ENCODE results near the gene PHOSPHO1. TPM values are rescaled to one million over a fixed set of nuclear protein-coding genes. Genes with fewer than 3 reads are reported as not detected.

The PHOSPHO1 gene
- total and polyA plus RNA-seq, 9 donors: 0.23 to 0.92 (median 0.25) TPM; not detected in 5

- TF ChIP-seq EP300 (IDR thresholded peaks at IDR 0.05) (no peak), POLR2A (IDR thresholded peaks at IDR 0.05) (no peak), CTCF (IDR thresholded peaks at IDR 0.05) (no peak)
- no peaks in the 10 kb centered on the region for H3K27me3 ChIP-seq
- no peaks in the 10 kb centered on the region for H3K9me3 ChIP-seq
- H3K27ac ChIP-seq: no peak overlapping the region
- H3K4me1 ChIP-seq (ENCODE audit: insufficient read depth): no peaks in the 10 kb centered on the region
- WGBS, 3 donors: 86 to 94% (median 89%) methylated on average over 13 of the region's 13 CpGs
- DNase-seq: no peak
- H3K4me3 ChIP-seq: no peak overlapping the region
- no peaks in the 10 kb centered on the region for H3K36me3 ChIP-seq
- intact Hi-C loops (cut with DNase I): no loop called here
These were observed 14.1 kb downstream of the PHOSPHO1 start for GRCh38 chr17:49216482-49216881.

DNA sequence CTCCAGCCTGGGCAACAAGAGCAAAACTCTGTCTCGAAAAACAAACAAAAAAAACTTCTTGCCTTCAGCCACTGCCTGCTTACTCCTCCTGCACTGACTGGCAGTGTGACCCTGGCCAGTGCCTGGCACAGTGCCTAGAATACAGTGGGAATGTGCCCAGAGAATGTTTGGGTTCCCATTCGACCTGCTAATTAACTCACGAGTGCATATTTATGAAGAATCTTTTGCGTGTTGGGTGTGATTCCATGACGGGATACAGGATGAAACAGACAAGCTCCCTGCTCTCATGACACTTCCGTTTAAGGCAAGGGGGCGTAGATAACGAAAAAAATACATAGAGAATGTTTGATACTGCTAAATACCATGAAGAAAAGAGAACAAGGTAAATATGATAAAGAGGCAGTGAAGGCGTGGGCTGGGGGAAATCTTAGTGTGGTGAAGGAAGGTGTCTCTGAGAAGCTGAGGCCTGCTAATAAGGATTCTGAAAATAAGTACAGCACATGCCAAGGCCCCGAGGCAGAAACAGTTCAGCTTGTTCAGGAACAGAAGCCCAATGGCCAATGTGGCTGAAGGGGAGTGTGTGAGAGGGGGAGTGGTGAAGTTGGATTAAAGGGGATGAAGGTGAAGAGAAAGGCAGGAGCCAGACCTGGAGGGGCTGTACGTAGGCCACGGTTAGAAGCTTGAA lies 15.8 kb downstream of the PHOSPHO1 start:
- 45 to 53% (median 47%) methylated on average over 12 of the region's 12 CpGs for WGBS, 3 donors
- H3K36me3 ChIP-seq: no peaks in the 10 kb centered on the region
- no peak for TF ChIP-seq POLR2A (IDR thresholded peaks at IDR 0.05)
- TF ChIP-seq EP300 (IDR thresholded peaks at IDR 0.05): no peak
- no peak for TF ChIP-seq CTCF (IDR thresholded peaks at IDR 0.05)
- no peak overlapping the region for H3K4me3 ChIP-seq
- H3K4me1 ChIP-seq (ENCODE audit: insufficient read depth): peaks cover 3% of the 10 kb centered on the region
- H3K27ac ChIP-seq: no peak overlapping the region
- intact Hi-C loops (cut with DNase I): no loop called here
- DNase-seq: no peak
- no peaks in the 10 kb centered on the region for H3K27me3 ChIP-seq
- no peaks in the 10 kb centered on the region for H3K9me3 ChIP-seq

DNA sequence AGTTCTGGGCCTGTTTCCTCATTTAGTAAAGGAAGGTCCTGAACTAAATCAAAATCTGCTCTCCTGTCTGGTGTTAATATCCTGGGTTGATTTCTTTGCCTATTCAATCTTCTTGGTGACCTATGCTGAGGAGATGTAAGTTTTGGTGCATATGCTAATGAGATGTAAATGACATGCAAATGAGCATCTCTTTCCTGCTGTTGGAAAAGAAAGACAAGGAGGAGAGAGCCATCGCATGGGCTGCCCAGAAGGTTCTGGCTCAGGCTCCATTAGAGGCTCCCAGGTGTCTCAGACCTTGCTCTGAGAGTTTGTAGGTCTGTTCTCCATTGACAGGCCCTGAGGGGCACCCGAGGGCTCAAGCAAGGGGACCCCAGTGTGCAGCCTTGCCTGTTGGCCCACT lies 16.7 kb downstream of the PHOSPHO1 start:
- 87 to 97% (median 93%) methylated on average over 2 of the region's 2 CpGs for WGBS, 3 donors
- Histone ChIP-seq H3K27ac (no peak overlapping the region), H3K4me3 (no peak overlapping the region)

DNA sequence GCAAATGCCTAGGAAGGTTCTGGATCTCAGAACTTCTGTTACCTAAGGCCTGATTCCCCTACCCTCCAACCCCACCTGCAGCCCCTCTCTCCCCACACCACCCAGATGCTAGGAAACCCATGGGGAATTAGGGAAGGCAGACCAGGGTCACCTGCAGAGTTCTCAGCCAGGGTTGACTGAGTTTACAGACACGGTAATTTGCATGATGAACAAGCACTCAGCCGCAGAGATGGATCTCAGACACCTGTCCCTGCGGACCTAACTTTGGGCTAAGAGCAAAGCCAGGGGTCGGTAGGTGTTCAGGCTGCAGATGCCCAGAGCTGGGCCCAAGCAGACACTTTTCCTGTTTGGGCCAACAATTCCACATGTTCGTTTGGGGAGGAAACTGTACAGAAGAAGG lies 17.2 kb downstream of the PHOSPHO1 start:
- intact Hi-C loops (cut with DNase I): no loop called here
- no peaks in the 10 kb centered on the region for H3K27me3 ChIP-seq
- no peak overlapping the region for H3K27ac ChIP-seq
- H3K9me3 ChIP-seq: no peaks in the 10 kb centered on the region
- H3K4me3 ChIP-seq: no peak overlapping the region
- no peaks in the 10 kb centered on the region for H3K36me3 ChIP-seq
- WGBS, 3 donors: 56 to 75% (median 74%) methylated on average over 5 of the region's 5 CpGs
- peaks cover 5% of the 10 kb centered on the region for H3K4me1 ChIP-seq (ENCODE audit: insufficient read depth)
- TF ChIP-seq CTCF (IDR thresholded peaks at IDR 0.05): no peak
- no peak for TF ChIP-seq EP300 (IDR thresholded peaks at IDR 0.05)
- no peak for TF ChIP-seq POLR2A (IDR thresholded peaks at IDR 0.05)
- DNase-seq: no peak

More for the DNA sequence above, 16.7 kb downstream of the PHOSPHO1 start:
- TF ChIP-seq POLR2A (IDR thresholded peaks at IDR 0.05): no peak
- TF ChIP-seq EP300 (IDR thresholded peaks at IDR 0.05): no peak
- Histone ChIP-seq H3K27me3 (no peaks in the 10 kb centered on the region), H3K36me3 (no peaks in the 10 kb centered on the region), H3K9me3 (no peaks in the 10 kb centered on the region), H3K4me1 (ENCODE audit: insufficient read depth) (peaks cover 5% of the 10 kb centered on the region)
- DNase-seq: no peak
- intact Hi-C loops (cut with DNase I): no loop called here

Data from ovary (tissue), 9 donors.